Stimulated activated CD8-positive, alpha-beta memory T cell treated with anti-CD3 and anti-CD28 coated beads, Interleukin-15, amount 100 ng/mL, for 48 hours (primary cell): ENCODE measurements around the gene ASIP.
"Not testable (repeated sequence)": the region's sequence is repeated elsewhere in the genome, so short reads cannot be mapped to it uniquely, and the experiment has no call there.

ENCODE experiments used
- DNase-seq, 2 donors: peaks; one replicate each; pipeline ENCODE4 v3.0.0-alpha.2; 2020; ENCODE audit warnings: low read depth in 2 of 2

Gene ASIP

GRCh38 chr20:34285450-34285849 is 44.2 kb downstream of the ASIP start:
- DNase-seq = no peak

GRCh38 chr20:34287500-34287899 is 46.3 kb downstream of the ASIP start:
- not testable (repeated sequence) for DNase-seq

- no peak for DNase-seq
These were observed 49.2 kb downstream of the ASIP start for GRCh38 chr20:34290471-34290870.

GRCh38 chr20:34292496-34292895 is 51.3 kb downstream of the ASIP start:
- no peak for DNase-seq

GRCh38 chr20:34293119-34293518 is 51.9 kb downstream of the ASIP start:
- DNase-seq = no peak

GRCh38 chr20:34293589-34293988 is 52.4 kb downstream of the ASIP start:
- DNase-seq = no peak

GRCh38 chr20:34294563-34294962 is 53.3 kb downstream of the ASIP start:
- no peak for DNase-seq

- no peak for DNase-seq
These were observed 54.1 kb downstream of the ASIP start for GRCh38 chr20:34295284-34295683.

GRCh38 chr20:34296468-34296867 is 55.2 kb downstream of the ASIP start:
- no peak for DNase-seq

- not testable (repeated sequence) for DNase-seq
These were observed 57.1 kb downstream of the ASIP start for GRCh38 chr20:34298294-34298784.

GRCh38 chr20:34299556-34300255 is 58.5 kb downstream of the ASIP start:
- no peak for DNase-seq

GRCh38 chr20:34300256-34300806 is 59.1 kb downstream of the ASIP start:
- no peak for DNase-seq

- no peak for DNase-seq
These were observed 59.8 kb downstream of the ASIP start for GRCh38 chr20:34300809-34301586.

- no peak for DNase-seq
These were observed 60.5 kb downstream of the ASIP start for GRCh38 chr20:34301587-34302311.

GRCh38 chr20:34302312-34302722 is 61.1 kb downstream of the ASIP start:
- DNase-seq = no peak

GRCh38 chr20:34302723-34303533 is 61.7 kb downstream of the ASIP start, which contains the start of gene AHCY:
Gene AHCY (minus strand): TSS chr20:34303355. CDS start chr20:34303270, 85 bp downstream.
- peak; percentile 93 for DNase-seq

GRCh38 chr20:34305333-34306230 is 64.4 kb downstream of the ASIP start:
- no peak for DNase-seq

- no peak for DNase-seq
These were observed 68.5 kb downstream of the ASIP start for GRCh38 chr20:34309691-34310090.

GRCh38 chr20:34310481-34311117 is 69.4 kb downstream of the ASIP start:
- no peak for DNase-seq
